ENCODE measurements around the gene LYPD6B.

Gene LYPD6B

GRCh38 chr2:149015501-149015900 lies 23.0 kb upstream of the LYPD6B start:
- DNase-seq = no peak

- no peak for DNase-seq
Observed at GRCh38 chr2:149015926-149016563, 22.5 kb upstream of the LYPD6B start.

GRCh38 chr2:149017116-149017985 lies 21.1 kb upstream of the LYPD6B start:
- DNase-seq = peak; percentile 84

- DNase-seq = no peak
Observed at GRCh38 chr2:149018981-149019380, 19.5 kb upstream of the LYPD6B start.

GRCh38 chr2:149019768-149020167 lies 18.7 kb upstream of the LYPD6B start:
- no peak for DNase-seq

GRCh38 chr2:149020432-149020851 lies 18.1 kb upstream of the LYPD6B start:
- no peak for DNase-seq

GRCh38 chr2:149021271-149021719 lies 17.2 kb upstream of the LYPD6B start:
- DNase-seq = no peak

- no peak for DNase-seq
Observed at GRCh38 chr2:149021761-149022160, 16.7 kb upstream of the LYPD6B start.

GRCh38 chr2:149023091-149023490 lies 15.4 kb upstream of the LYPD6B start:
- DNase-seq = no peak

- DNase-seq = no peak
Observed at GRCh38 chr2:149027590-149028250, 10.8 kb upstream of the LYPD6B start.

- no peak for DNase-seq
Observed at GRCh38 chr2:149028377-149028776, 10.1 kb upstream of the LYPD6B start.

GRCh38 chr2:149028891-149029290 lies 9.6 kb upstream of the LYPD6B start:
- no peak for DNase-seq

GRCh38 chr2:149029307-149029965 lies 9.1 kb upstream of the LYPD6B start:
- no peak for DNase-seq

GRCh38 chr2:149031396-149031795 lies 7.1 kb upstream of the LYPD6B start:
- no peak for DNase-seq

- no peak for DNase-seq
Observed at GRCh38 chr2:149033716-149034115, 4.8 kb upstream of the LYPD6B start.

- no peak for DNase-seq
Observed at GRCh38 chr2:149034406-149034805, 4.1 kb upstream of the LYPD6B start.

GRCh38 chr2:149036507-149037293 lies 1.8 kb upstream of the LYPD6B start:
- DNase-seq = no peak

GRCh38 chr2:149037851-149038250 lies 648 bp upstream of the LYPD6B start:
- no peak for DNase-seq

GRCh38 chr2:149039213-149039724 lies 770 bp downstream of the LYPD6B start:
- DNase-seq = no peak

- DNase-seq = peak; percentile 84
Observed at GRCh38 chr2:149040451-149040850, 2.0 kb downstream of the LYPD6B start.

GRCh38 chr2:149041482-149041881 lies 3.0 kb downstream of the LYPD6B start:
- DNase-seq = no peak

GRCh38 chr2:149042881-149043280 lies 4.4 kb downstream of the LYPD6B start:
- no peak for DNase-seq
